GM19238 (cell line): ENCODE results near the gene COPB2.

Experiments used
- DNase-seq: peaks from one replicate; pipeline ENCODE4 v3.0.0; 2011; ENCODE audit warnings: low spot score; ENCODE audit not compliant: insufficient read length

Gene COPB2

GRCh38 chr3:139309061-139309591, 80.3 kb downstream of the COPB2 start:
- DNase-seq: no peak

- no peak for DNase-seq
Observed at GRCh38 chr3:139308560-139308959, 80.9 kb downstream of the COPB2 start.

GRCh38 chr3:139307601-139308555, 81.6 kb downstream of the COPB2 start:
- no peak for DNase-seq
